ENCODE measurements around the gene MATR3. TPM values are rescaled to one million over a fixed set of nuclear protein-coding genes. Genes with fewer than 3 reads are reported as not detected.

MATR3 gene
- polyA plus RNA-seq, 1 donor (not counting 4 experiments of a cell fraction or from before 2014, with no cell fraction given): 122 TPM

DNA sequence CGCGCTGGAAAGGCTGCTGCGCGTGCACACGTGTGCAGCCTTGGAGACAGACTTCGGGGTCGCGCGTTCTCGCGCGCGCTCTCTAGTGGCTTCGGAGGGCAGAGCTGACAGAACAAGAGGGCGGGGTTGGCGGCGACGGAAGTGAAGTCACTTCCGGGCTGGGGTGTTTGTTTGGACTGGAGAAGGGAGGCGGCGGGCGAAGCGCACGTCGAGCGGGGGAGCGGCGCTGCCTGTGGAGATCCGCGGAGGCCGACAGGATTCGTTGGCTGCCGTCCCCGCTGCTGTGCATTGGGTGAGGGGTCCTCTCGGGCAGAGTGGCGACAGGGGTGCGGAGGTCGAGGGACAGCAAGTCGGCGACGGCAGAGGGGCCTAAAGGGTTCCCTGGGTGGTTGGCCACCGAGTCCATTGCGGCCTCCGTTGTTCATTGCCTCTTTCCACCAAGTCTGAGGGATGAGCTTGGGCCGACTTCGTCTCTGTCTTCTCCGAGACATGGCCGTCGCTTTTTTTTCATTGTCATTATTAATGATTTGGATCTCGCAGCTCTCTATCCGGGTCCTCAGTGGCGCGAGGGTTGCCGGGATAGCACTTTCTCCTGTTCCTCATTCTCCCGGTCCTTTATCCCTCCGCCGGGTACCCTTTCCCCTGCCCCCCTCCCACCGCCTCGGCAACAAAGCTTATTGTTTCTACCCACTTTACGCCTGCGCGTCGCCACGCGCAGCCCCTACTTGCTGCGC is 48.3 kb downstream of the MATR3 start, which contains the start of gene PAIP2:
PAIP2 (plus strand) TSS at position 166 of the 734 bp plus-strand sequence. CDS start 21,931 bp downstream, outside the sequence.
- Histone ChIP-seq H4K20me1 (ENCODE audit: control insufficient read depth, extremely low read depth, insufficient read depth, low read length) (peaks cover 9% of the 10 kb centered on the region), H2AFZ (ENCODE audit: control insufficient read depth, low read length) (peak within 1 kb of the TSS; percentile 82), H3K4me3 (ENCODE audit: control insufficient read depth in 2 of 3, extremely low read depth in 1 of 3, insufficient read depth in 2 of 3, low read depth in 1 of 3, low read length in 3 of 3) (peak within 1 kb of the TSS; percentile 73 to 95 (median 86)), H3K79me2 (ENCODE audit: control insufficient read depth, insufficient read depth, low read length) (peaks cover 51% of the 10 kb centered on the region), H3K4me2 (ENCODE audit: control insufficient read depth, extremely low read depth, insufficient read depth, low read depth, low read length) (peak within 1 kb of the TSS; percentile 96), H3K9ac (ENCODE audit: control insufficient read depth, extremely low read depth, insufficient read depth, low read length) (peak within 1 kb of the TSS; percentile 89), H3K9me3 (ENCODE audit: control insufficient read depth, low read depth, low read length) (no peaks in the 10 kb centered on the region), H3K27me3 (ENCODE audit: control insufficient read depth, extremely low read depth, insufficient read depth, low read length) (no peaks in the 10 kb centered on the region), H3K9me1 (ENCODE audit: control insufficient read depth, extremely low read depth, insufficient read depth, low read length) (no peaks in the 10 kb centered on the region), H3K4me1 (ENCODE audit: control insufficient read depth, extremely low read depth, insufficient read depth, low read length) (peaks cover 13% of the 10 kb centered on the region), H3K36me3 (ENCODE audit: control insufficient read depth in 2 of 2, extremely low read depth in 1 of 2, insufficient read depth in 2 of 2, low read length in 2 of 2) (peaks cover 1 to 3% of the 10 kb centered on the region in 2 experiments), H3K27ac (ENCODE audit: control insufficient read depth, insufficient read depth, low read length) (peak within 1 kb of the TSS; percentile 92)
- DNase-seq (ENCODE audit: low read depth, low spot score) (peak; percentile 86), FAIRE-seq (no peak)
- peak; percentile 67 to 83 (median 74) for TF ChIP-seq CTCF (optimal IDR thresholded peaks at IDR 0.05 in 1 of 3, IDR thresholded peaks at IDR 0.05 in 1 of 3, conservative IDR thresholded peaks at IDR 0.05 in 1 of 3; ENCODE audit: extremely low read depth in 1 of 3, insufficient read depth in 2 of 3, low read length in 3 of 3)
- TF ChIP-seq EZH2 (IDR thresholded peaks at IDR 0.05; ENCODE audit: low read length): no peak
- dilution Hi-C loops (cut with MboI; ENCODE audit: extremely low pct_ligation_motif_present, low sequenced_read_pairs): no loop called here

- no peak overlapping the region for H2AFZ ChIP-seq (ENCODE audit: control insufficient read depth, low read length)
- peak overlapping the region; percentile 73 to 95 (median 86) for H3K4me3 ChIP-seq (ENCODE audit: control insufficient read depth in 2 of 3, extremely low read depth in 1 of 3, insufficient read depth in 2 of 3, low read depth in 1 of 3, low read length in 3 of 3)
- no peak for TF ChIP-seq CTCF (optimal IDR thresholded peaks at IDR 0.05 in 1 of 3, IDR thresholded peaks at IDR 0.05 in 1 of 3, conservative IDR thresholded peaks at IDR 0.05 in 1 of 3; ENCODE audit: extremely low read depth in 1 of 3, insufficient read depth in 2 of 3, low read length in 3 of 3)
- no peak for TF ChIP-seq EZH2 (IDR thresholded peaks at IDR 0.05; ENCODE audit: low read length)
- DNase-seq (ENCODE audit: low read depth, low spot score) (no peak), FAIRE-seq (no peak)
- H3K4me2 ChIP-seq (ENCODE audit: control insufficient read depth, extremely low read depth, insufficient read depth, low read depth, low read length): peak overlapping the region; percentile 96
- peaks cover 1 to 3% of the 10 kb centered on the region in 2 experiments for H3K36me3 ChIP-seq (ENCODE audit: control insufficient read depth in 2 of 2, extremely low read depth in 1 of 2, insufficient read depth in 2 of 2, low read length in 2 of 2)
- H4K20me1 ChIP-seq (ENCODE audit: control insufficient read depth, extremely low read depth, insufficient read depth, low read length): peaks cover 9% of the 10 kb centered on the region
- H3K27ac ChIP-seq (ENCODE audit: control insufficient read depth, insufficient read depth, low read length): peak overlapping the region; percentile 92
- dilution Hi-C loops (cut with MboI; ENCODE audit: extremely low pct_ligation_motif_present, low sequenced_read_pairs): no loop called here
- peak overlapping the region; percentile 89 for H3K9ac ChIP-seq (ENCODE audit: control insufficient read depth, extremely low read depth, insufficient read depth, low read length)
- H3K27me3 ChIP-seq (ENCODE audit: control insufficient read depth, extremely low read depth, insufficient read depth, low read length): no peaks in the 10 kb centered on the region
- H3K79me2 ChIP-seq (ENCODE audit: control insufficient read depth, insufficient read depth, low read length): peaks cover 56% of the 10 kb centered on the region
- no peaks in the 10 kb centered on the region for H3K9me1 ChIP-seq (ENCODE audit: control insufficient read depth, extremely low read depth, insufficient read depth, low read length)
- peaks cover 13% of the 10 kb centered on the region for H3K4me1 ChIP-seq (ENCODE audit: control insufficient read depth, extremely low read depth, insufficient read depth, low read length)
- H3K9me3 ChIP-seq (ENCODE audit: control insufficient read depth, low read depth, low read length): no peaks in the 10 kb centered on the region
Observed at GRCh38 chr5:139342423-139342723, 48.8 kb downstream of the MATR3 start.
